Measurements from ENCODE around the gene ITGB8.
A peak's percentile ranks its signal among the peaks of the same experiment; 100 is the strongest.
"Not testable (repeated sequence)": the region's sequence is repeated elsewhere in the genome, so short reads cannot be mapped to it uniquely, and the experiment has no call there.

The ITGB8 gene

GRCh38 chr7:20298486-20298901 lies 32.2 kb upstream of the ITGB8 start:
- peaks cover 7% of the 10 kb centered on the region for H3K4me1 ChIP-seq (ENCODE audit: control insufficient read depth, low read depth, low read length)
- no peaks in the 10 kb centered on the region for H3K9me3 ChIP-seq (ENCODE audit: control insufficient read depth, low read depth, low read length)
- H3K27me3 ChIP-seq (ENCODE audit: control insufficient read depth, insufficient read depth, low read length): no peaks in the 10 kb centered on the region
- no peak overlapping the region for H3K4me3 ChIP-seq (ENCODE audit: low read length)
- H3K9ac ChIP-seq (ENCODE audit: low read length): no peak overlapping the region
- H3K36me3 ChIP-seq (ENCODE audit: control insufficient read depth, low read depth, low read length): no peaks in the 10 kb centered on the region
- H3K27ac ChIP-seq (ENCODE audit: low read length): no peak overlapping the region

DNA sequence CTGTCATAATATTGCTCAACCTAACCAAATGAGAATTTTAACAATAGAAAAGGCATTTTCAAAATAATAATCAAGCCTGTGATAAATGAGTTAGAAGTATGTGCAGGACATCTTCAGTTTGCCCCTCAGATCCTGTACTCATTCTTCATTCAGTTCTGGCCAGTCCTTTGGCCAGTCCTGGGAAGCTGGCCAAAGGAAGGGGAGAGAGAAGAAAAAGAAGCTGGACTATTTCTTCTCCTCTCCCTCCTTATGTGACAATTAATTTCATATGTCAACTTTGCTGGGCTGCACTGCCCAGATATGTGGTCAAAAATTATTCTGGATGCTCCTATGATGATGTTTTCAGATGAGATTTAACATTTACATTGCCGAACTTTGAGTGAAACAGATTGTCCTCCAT lies 31.6 kb upstream of the ITGB8 start:
- Histone ChIP-seq H3K9me3 (ENCODE audit: control insufficient read depth, low read depth, low read length) (no peaks in the 10 kb centered on the region), H3K36me3 (ENCODE audit: control insufficient read depth, low read depth, low read length) (no peaks in the 10 kb centered on the region), H3K9ac (ENCODE audit: low read length) (no peak overlapping the region), H3K4me1 (ENCODE audit: control insufficient read depth, low read depth, low read length) (peaks cover under 1% of the 10 kb centered on the region), H3K27me3 (ENCODE audit: control insufficient read depth, insufficient read depth, low read length) (no peaks in the 10 kb centered on the region), H3K27ac (ENCODE audit: low read length) (no peak overlapping the region), H3K4me3 (ENCODE audit: low read length) (no peak overlapping the region)

GRCh38 chr7:20299647-20300312 lies 30.9 kb upstream of the ITGB8 start:
- Histone ChIP-seq H3K27ac (ENCODE audit: low read length) (no peak overlapping the region), H3K9ac (ENCODE audit: low read length) (no peak overlapping the region), H3K4me3 (ENCODE audit: low read length) (no peak overlapping the region), H3K9me3 (ENCODE audit: control insufficient read depth, low read depth, low read length) (no peaks in the 10 kb centered on the region), H3K27me3 (ENCODE audit: control insufficient read depth, insufficient read depth, low read length) (no peaks in the 10 kb centered on the region), H3K36me3 (ENCODE audit: control insufficient read depth, low read depth, low read length) (no peaks in the 10 kb centered on the region), H3K4me1 (ENCODE audit: control insufficient read depth, low read depth, low read length) (no peaks in the 10 kb centered on the region)

GRCh38 chr7:20301311-20301939 lies 29.3 kb upstream of the ITGB8 start:
- no peaks in the 10 kb centered on the region for H3K9me3 ChIP-seq (ENCODE audit: control insufficient read depth, low read depth, low read length)
- no peaks in the 10 kb centered on the region for H3K27me3 ChIP-seq (ENCODE audit: control insufficient read depth, insufficient read depth, low read length)
- peaks cover 4% of the 10 kb centered on the region for H3K4me1 ChIP-seq (ENCODE audit: control insufficient read depth, low read depth, low read length)
- no peaks in the 10 kb centered on the region for H3K36me3 ChIP-seq (ENCODE audit: control insufficient read depth, low read depth, low read length)
- no peak overlapping the region for H3K9ac ChIP-seq (ENCODE audit: low read length)
- no peak overlapping the region for H3K4me3 ChIP-seq (ENCODE audit: low read length)
- no peak overlapping the region for H3K27ac ChIP-seq (ENCODE audit: low read length)

- not testable (repeated sequence) for H3K9ac ChIP-seq (ENCODE audit: low read length); H3K27ac ChIP-seq (ENCODE audit: low read length); H3K4me3 ChIP-seq (ENCODE audit: low read length); H3K36me3 ChIP-seq (ENCODE audit: control insufficient read depth, low read depth, low read length); H3K9me3 ChIP-seq (ENCODE audit: control insufficient read depth, low read depth, low read length); H3K27me3 ChIP-seq (ENCODE audit: control insufficient read depth, insufficient read depth, low read length)
- peaks cover 13% of the 10 kb centered on the region for H3K4me1 ChIP-seq (ENCODE audit: control insufficient read depth, low read depth, low read length)
These were observed 28.4 kb upstream of the ITGB8 start for GRCh38 chr7:20302300-20302699.

DNA sequence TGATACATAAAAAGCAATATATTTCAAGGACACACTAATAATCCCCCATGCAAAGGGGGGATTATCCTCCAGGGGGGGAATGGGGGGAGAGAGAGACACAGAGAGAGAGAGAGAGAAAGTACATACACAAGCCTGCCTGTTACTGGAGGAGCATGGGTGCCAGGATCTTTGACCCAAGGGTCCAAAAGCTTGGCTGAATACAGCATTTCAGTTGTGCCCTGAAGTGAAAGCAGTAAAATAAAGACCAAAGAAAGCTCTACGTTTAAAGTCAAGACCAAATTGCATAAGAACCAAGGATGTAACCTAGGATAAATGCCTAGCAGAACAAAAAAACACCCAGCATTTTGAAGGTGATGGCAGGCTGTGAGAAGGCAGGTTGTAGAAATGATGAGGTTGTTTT lies 27.8 kb upstream of the ITGB8 start:
- Histone ChIP-seq H3K9ac (ENCODE audit: low read length) (no peak overlapping the region), H3K27me3 (ENCODE audit: control insufficient read depth, insufficient read depth, low read length) (no peaks in the 10 kb centered on the region), H3K4me3 (ENCODE audit: low read length) (no peak overlapping the region), H3K27ac (ENCODE audit: low read length) (no peak overlapping the region), H3K36me3 (ENCODE audit: control insufficient read depth, low read depth, low read length) (no peaks in the 10 kb centered on the region), H3K4me1 (ENCODE audit: control insufficient read depth, low read depth, low read length) (peaks cover 18% of the 10 kb centered on the region), H3K9me3 (ENCODE audit: control insufficient read depth, low read depth, low read length) (no peaks in the 10 kb centered on the region)

DNA sequence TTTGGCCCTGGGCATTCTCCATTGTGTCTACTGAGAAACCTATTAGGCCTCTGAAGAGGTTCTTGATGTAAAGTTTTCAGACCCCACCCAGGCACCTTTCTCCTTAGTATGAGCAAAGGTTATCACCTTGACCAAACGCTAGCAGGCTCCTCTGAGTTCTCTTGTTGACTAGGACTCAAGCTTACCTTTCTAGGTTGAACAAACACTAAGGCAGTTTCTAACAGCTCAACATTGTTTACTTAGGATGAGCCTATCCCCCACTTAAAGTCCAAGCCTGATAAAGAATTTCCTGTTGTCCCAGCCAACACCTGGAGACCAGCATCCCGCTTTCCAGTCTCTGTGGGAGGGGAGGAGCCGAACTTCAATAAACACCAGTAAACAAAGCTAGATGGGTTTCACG lies 26.3 kb upstream of the ITGB8 start:
- Histone ChIP-seq H3K27ac (ENCODE audit: low read length) (no peak overlapping the region), H3K27me3 (ENCODE audit: control insufficient read depth, insufficient read depth, low read length) (no peaks in the 10 kb centered on the region), H3K4me1 (ENCODE audit: control insufficient read depth, low read depth, low read length) (peaks cover 23% of the 10 kb centered on the region), H3K36me3 (ENCODE audit: control insufficient read depth, low read depth, low read length) (no peaks in the 10 kb centered on the region), H3K9ac (ENCODE audit: low read length) (no peak overlapping the region), H3K4me3 (ENCODE audit: low read length) (no peak overlapping the region), H3K9me3 (ENCODE audit: control insufficient read depth, low read depth, low read length) (no peaks in the 10 kb centered on the region)

GRCh38 chr7:20305726-20306125 lies 25.0 kb upstream of the ITGB8 start:
- Histone ChIP-seq H3K27ac (ENCODE audit: low read length) (no peak overlapping the region), H3K27me3 (ENCODE audit: control insufficient read depth, insufficient read depth, low read length) (no peaks in the 10 kb centered on the region), H3K4me1 (ENCODE audit: control insufficient read depth, low read depth, low read length) (peaks cover 23% of the 10 kb centered on the region), H3K4me3 (ENCODE audit: low read length) (no peak overlapping the region), H3K36me3 (ENCODE audit: control insufficient read depth, low read depth, low read length) (no peaks in the 10 kb centered on the region), H3K9me3 (ENCODE audit: control insufficient read depth, low read depth, low read length) (no peaks in the 10 kb centered on the region), H3K9ac (ENCODE audit: low read length) (no peak overlapping the region)

DNA sequence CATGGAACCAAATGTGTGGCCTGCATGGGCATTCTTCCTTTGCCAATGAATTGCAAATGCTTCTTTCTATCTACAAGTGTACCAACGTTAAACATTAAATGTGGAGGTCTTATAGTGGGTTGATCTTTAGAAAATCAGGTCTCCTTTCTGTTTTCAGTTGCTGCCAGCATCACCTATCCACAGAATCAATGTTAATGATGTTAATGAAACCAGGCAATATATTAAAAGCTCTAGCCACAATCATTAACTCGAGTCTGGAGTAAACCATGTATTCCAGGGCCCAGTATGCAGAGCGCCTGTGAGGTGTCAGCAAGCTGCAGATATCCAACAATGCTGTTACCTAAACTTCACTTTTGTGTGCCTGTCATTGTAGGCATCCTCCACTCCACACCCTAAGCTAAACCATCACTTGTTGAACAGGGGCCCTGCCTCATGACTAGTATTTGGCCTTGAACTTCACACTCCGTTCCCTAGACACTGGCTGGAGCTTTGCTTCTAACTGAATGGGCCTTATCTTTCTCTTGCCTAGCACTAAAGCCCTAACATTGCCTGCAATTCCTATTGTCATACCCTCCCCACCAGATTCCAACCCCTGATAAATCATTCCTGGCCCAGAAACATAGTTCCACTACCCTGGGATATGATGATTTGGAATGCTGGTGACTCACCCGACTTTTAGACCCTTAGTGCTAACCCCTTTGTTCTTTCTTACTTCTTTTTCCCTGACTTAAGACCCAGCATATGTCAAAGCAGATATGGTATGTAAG lies 24.3 kb upstream of the ITGB8 start:
- Histone ChIP-seq H3K9ac (ENCODE audit: low read length) (peak overlapping the region; percentile 60), H3K9me3 (ENCODE audit: control insufficient read depth, low read depth, low read length) (no peaks in the 10 kb centered on the region), H3K4me3 (ENCODE audit: low read length) (no peak overlapping the region), H3K27me3 (ENCODE audit: control insufficient read depth, insufficient read depth, low read length) (no peaks in the 10 kb centered on the region), H3K4me1 (ENCODE audit: control insufficient read depth, low read depth, low read length) (peaks cover 23% of the 10 kb centered on the region), H3K36me3 (ENCODE audit: control insufficient read depth, low read depth, low read length) (no peaks in the 10 kb centered on the region), H3K27ac (ENCODE audit: low read length) (peak overlapping the region; percentile 76)

DNA sequence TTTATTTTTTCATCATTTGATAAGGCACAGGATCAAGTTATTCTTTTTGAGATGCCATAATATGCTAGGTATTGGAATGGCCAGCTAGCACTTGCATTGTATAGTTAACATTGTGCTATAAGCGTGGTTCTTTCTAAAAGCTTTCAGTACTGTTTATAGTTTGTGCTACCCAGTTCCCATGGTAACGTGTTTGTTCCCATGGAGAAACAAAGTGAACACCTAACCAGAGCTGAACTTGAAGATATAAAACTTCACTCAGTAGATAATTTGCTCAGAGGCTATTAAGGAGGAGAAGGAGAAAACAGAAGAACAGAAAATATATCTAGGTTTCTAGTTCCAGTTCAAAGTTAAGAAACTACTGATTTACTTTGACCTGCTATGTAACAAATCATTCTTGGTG lies 23.6 kb upstream of the ITGB8 start:
- Histone ChIP-seq H3K9me3 (ENCODE audit: control insufficient read depth, low read depth, low read length) (no peaks in the 10 kb centered on the region), H3K27ac (ENCODE audit: low read length) (peak overlapping the region; percentile 76), H3K27me3 (ENCODE audit: control insufficient read depth, insufficient read depth, low read length) (no peaks in the 10 kb centered on the region), H3K36me3 (ENCODE audit: control insufficient read depth, low read depth, low read length) (no peaks in the 10 kb centered on the region), H3K4me3 (ENCODE audit: low read length) (no peak overlapping the region), H3K4me1 (ENCODE audit: control insufficient read depth, low read depth, low read length) (peaks cover 23% of the 10 kb centered on the region), H3K9ac (ENCODE audit: low read length) (peak overlapping the region; percentile 60)

DNA sequence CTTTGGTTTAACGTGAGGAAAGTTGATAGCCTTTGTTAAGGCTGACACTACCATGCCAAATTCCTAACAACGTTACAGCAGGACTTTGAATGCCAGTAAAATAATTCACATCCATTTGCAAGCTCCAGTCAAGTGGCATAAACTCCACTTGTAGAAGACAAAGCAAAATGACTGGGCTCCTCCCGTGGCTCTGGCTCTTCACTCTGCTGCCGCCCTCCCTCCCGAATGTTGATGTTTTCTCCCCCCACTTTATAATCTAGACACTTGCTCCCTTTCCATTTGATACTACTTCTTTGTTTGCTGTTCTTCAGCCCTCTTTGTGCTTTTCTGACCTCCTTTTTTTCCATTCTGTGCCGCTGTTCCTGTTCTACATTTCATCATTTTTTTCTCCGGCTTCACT lies 22.8 kb upstream of the ITGB8 start:
- no peaks in the 10 kb centered on the region for H3K27me3 ChIP-seq (ENCODE audit: control insufficient read depth, insufficient read depth, low read length)
- peak overlapping the region; percentile 76 for H3K27ac ChIP-seq (ENCODE audit: low read length)
- H3K9ac ChIP-seq (ENCODE audit: low read length): peak overlapping the region; percentile 60
- H3K4me3 ChIP-seq (ENCODE audit: low read length): peak overlapping the region; percentile 31
- H3K36me3 ChIP-seq (ENCODE audit: control insufficient read depth, low read depth, low read length): no peaks in the 10 kb centered on the region
- H3K9me3 ChIP-seq (ENCODE audit: control insufficient read depth, low read depth, low read length): no peaks in the 10 kb centered on the region
- peaks cover 23% of the 10 kb centered on the region for H3K4me1 ChIP-seq (ENCODE audit: control insufficient read depth, low read depth, low read length)
